Measurements from ENCODE around the gene SPRY1.

SPRY1 gene

DNA sequence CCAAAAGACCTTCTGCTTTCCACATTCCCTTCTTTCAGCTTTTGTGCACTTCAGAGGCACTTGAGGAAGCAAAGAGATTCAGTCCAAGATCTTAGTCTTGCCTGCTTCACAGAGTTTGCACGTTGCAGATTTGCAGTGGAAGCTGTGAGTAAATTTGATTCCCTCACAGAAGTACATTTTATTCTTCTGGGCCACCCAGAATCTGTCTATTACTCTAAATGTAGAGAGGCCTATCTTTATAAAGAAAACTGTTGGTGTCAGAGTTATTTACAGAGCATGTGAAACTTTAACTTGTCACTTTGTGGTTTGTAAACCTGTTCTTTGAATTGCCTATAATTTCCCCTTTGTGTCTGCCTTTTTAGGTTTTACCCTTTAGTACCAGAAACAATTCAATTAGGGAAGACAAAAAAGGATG, 15.5 kb downstream of the SPRY1 start:
- no peak for DNase-seq

GRCh38 chr4:123412700-123413512, 16.3 kb downstream of the SPRY1 start:
- DNase-seq, result no peak

DNA sequence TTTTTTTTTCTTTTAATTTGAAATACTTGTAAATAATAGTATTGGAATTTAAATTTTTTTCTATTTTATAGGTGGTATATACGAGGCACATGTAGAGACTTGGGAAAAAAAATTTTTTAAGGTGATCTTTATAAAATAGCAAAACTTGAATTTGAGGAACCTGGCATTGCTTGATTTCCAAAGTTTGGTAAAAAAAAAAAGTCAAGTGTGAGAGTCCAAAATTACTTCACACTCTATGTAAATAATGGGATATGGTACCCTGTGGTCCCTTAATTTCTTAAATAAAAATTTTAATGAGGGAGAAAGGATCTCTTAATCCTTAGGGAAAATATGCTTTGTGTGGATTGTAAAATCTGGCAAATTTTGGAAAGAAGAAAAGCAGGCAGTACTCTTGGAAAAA, 19.0 kb downstream of the SPRY1 start:
- DNase-seq, result no peak

DNA sequence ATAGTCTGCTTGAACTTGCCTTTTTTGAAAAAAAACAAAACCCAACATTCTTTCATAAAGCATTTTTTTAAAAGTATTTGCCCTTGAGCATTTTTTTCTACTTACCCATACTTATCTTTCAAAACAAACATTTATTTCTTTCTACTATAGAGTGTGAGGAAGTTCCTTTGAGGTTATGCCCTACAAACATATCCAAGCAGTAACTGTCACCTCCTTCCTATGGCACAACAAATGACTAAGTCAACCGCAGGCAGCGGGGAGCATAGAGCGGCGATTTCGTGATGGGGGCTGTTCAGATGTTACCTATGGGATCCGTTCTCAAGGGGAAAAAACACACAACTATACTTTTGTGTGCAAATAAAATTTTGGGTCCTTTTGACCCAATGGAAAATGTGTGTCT, 19.4 kb downstream of the SPRY1 start:
- no peak for DNase-seq

GRCh38 chr4:123417813-123418212, 21.2 kb downstream of the SPRY1 start:
- no peak for DNase-seq

- peak; percentile 74 for DNase-seq
These were observed 21.8 kb downstream of the SPRY1 start for GRCh38 chr4:123418351-123418931.

DNA sequence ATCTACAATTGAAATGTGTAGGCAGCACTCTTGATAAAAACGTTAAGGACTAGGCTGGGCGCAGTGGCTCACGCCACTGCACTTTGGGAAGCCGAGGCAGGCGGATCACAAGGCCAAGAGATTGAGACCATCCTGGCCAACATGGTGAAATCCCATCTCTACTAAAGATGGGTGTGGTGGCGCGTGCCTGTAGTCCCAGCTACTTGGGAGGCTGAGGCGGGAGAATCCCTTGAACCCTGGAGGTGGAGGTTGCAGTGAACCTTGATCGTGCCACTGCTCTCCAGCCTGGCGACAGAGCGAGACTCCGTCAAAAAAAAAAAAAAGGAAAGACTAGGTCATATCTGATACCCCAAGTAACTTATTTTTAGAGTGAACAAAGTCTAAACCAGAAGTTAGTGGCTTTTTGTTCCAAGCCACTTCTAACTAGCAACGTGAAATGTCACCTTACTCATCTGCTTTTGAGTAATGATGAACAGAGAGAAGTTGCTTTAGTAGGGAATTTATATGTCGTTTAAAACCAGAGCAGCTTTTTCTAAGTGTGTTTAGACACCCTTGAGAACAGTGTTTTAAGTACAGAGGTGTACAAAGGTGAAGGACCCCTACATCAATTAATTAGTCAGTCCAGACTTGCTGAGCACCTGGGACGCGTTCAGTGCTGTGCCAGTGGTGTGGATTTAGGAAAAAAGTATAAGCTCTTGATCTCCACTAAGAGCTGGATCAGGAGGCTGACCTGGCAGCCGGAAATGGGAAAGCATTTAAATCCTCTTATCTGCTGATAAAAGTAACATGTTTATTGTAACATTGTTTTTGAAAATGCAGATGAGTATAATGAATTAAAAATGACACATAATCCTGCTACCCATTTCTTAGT, 23.5 kb downstream of the SPRY1 start:
- no peak for DNase-seq

DNA sequence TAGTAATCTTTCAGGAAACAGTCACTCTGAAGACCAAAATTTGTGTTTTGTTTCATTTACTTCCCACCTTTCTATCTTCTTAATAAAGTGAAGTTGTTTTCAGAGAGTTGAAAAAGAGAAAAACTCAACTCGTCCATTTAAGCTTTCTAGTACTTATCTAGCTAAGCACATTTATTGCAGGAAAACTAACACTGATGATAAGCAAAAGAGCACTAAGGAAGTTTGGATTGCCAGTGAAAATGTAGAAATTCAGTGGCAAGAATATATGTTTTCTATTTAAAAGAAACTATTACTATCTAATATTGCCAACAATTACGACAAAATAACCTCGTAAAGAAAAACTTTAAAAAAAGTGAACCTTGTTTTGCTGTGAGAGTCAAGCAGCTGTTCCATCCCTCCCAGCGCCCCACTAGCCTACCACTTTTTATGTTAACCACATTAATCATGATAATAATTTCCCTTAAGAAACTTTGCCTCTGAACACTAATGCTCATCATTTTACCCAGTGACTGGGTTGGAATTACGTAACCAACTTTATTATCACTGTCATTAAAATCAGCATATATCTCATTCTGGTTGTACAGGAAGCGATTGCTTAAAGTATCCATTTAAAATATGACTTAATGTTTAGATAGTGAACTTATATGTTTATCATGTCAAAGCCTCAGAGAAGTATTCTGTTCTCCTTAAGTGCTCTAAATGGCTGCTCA, 24.8 kb downstream of the SPRY1 start:
- no peak for DNase-seq

- DNase-seq, result no peak
These were observed 25.6 kb downstream of the SPRY1 start for GRCh38 chr4:123421937-123422781.

DNA sequence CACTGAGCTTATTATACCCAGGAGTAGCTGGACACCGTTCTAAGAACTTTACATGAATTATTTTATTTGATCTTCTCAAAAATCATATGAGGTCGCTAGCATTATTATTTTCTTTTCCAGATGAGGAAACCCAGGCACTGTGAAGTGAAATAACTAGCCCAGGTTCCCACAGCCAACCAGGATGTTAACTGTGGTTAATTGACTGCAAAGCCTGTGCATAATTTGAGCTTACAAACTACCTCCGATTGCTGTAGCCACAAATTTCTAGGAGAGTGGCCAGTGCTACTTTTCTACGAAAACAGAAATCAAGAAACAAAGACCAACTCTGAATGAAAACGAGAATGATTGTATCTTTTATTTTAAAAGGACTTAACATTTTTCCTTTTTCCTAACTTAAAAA, 27.2 kb downstream of the SPRY1 start:
- DNase-seq, result no peak

DNA sequence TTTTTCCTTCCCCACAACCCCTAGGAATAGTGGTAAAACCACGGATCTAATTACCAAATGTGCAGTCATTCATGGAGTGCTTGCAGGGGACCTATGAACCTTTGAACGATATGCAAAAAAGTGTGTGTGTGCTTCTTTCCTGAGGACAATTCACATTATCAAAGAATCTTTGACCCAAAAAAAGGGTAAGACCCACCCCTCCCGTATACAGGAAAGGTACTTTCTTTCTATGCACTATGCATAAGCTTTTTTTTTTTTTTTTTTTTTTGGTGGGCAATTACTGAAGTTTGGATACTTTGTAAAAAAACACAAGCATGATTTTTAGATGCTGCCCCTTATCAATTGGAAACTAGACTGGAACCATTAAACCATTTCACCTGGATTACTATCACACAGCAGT, 31.4 kb downstream of the SPRY1 start:
- no peak for DNase-seq

DNA sequence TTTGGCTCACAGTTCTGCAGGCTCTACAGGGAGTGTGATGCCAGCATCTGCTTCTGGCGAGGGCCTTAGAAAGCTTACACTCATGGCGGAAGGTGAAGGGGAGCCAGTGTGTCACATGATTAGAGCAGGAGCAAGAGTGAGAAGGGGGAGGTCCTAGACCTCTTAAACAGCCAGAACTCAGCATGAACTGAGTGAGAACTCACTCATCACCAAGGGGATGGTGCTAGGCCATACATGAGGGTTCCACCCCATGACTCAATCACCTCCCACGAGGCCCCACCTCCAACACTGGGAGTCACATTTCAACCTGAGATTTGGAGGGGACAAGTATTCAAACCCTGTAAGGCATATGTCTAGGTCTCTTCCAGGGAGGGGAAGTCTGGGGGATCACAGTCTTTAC, 33.4 kb downstream of the SPRY1 start:
- DNase-seq, result no peak

GRCh38 chr4:123430501-123430900, 33.9 kb downstream of the SPRY1 start:
- DNase-seq, result no peak

GRCh38 chr4:123433573-123433972, 37.0 kb downstream of the SPRY1 start:
- DNase-seq, result no peak

DNA sequence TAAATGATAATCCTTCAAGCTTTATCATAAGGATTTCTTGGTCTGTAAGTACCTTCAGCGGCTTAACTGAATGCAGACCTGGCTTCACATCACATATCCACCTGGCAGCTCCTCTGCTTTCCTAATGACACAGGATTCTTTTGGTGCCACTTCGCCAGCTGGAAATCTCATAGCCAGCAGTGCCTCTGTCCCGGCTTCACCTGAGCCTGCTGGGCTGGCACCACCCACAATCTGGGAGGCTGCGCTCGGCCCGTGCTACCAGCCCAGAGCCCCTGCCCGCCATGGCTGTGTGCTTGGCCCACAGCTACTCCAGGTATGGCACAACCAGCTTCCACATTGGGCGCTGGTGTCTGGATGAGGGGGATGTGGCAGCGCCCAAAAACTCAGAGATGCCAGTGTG, 37.4 kb downstream of the SPRY1 start:
- no peak for DNase-seq

DNA sequence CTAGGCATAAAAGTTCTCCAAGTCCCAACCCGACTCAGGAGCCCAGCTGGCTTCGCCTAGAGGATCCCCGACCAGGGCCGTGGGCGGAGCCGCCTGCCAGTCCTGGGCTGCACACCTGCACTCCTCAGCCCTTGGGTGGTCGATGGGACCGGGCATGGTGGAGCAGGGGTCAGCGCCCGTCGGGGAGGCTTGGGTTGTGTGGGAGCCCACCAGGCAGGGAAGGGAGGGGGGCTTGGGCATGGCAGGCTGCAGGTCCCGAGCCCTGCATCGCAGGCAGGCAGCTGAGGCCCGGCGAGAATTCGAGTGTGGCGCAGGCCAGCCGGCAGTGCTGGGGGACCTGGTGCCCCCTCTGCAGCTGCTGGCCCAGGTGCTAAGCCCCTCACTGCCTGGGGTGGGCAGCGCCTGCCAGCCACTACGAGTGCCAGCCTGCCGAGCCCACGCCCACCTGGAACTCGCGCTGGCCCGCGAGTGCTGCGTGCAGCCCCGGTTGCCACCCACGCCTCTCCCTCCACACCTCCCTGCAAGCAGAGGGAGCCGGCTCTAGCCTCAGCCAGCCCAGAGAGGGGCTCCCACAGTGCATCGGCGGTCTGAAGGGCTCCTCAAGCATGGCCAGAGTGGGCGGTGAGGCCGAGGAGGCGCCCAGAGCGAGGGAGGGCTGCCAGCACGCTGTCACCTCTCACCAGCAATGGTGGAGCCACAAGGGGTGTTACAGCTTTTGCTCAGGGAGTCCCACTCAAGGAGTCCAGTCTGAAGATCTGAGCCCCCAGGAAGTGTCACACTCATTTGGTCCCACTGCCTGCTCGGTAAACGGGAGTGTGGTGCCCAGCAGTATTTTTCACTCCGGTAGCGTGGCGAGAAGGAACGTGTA, 38.9 kb downstream of the SPRY1 start:
- no peak for DNase-seq

- no peak for DNase-seq
These were observed 41.4 kb downstream of the SPRY1 start for GRCh38 chr4:123438031-123438430.

- no peak for DNase-seq
These were observed 47.0 kb downstream of the SPRY1 start for GRCh38 chr4:123443401-123444289.

DNA sequence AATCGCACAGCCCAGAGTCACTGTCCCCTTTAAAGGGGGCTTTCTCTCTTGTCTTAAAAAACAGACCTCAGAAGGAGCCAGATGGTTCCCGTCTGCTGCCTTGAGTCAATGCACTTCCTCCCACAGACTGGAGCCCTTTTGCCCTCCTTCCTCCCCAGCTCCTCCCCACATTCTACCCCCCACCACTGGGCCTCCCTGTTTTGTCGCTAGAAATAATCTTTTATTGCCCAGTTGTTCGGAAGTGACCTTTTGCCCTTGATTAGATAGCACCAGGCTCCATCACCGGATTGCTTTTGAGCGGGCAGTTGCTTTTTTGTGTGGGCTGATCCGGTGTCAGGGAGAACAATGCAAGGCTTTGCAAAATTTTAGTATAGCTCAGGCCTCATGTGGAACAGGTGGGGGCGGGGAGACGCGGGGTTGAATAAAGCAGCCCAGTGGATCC, 47.7 kb downstream of the SPRY1 start:
- DNase-seq, result peak; percentile 92

Data from eye (tissue), 1 donor.